Astrocyte (in vitro differentiated cells and primary cell): ENCODE data around the gene VAV2. TPM values are rescaled to one million over a fixed set of nuclear protein-coding genes. Genes with fewer than 3 reads are reported as not detected.

Experiments used
- DNase-seq: peaks from one replicate; pipeline ENCODE4 v3.0.0-alpha.2; 2010; ENCODE audit warnings: low read depth
- FAIRE-seq: peaks from 2 replicates; lab custom pipeline; 2011; peaks lifted over from hg19 to GRCh38; lab: Jason Lieb, UNC
- H2AFZ ChIP-seq: 2 replicates; pipeline ENCODE4 v1.6.0; 2012; ENCODE audit warnings: low read depth, low read length, inconsistent platforms
- H3K27ac ChIP-seq: 2 replicates; pipeline ENCODE4 v1.5.1; 2011; ENCODE audit warnings: low read depth, low read length, inconsistent platforms
- H3K27me3 ChIP-seq: 2 replicates; pipeline ENCODE4 v1.6.0; 2011; ENCODE audit warnings: low read length, inconsistent platforms; ENCODE audit not compliant: insufficient read depth
- H3K36me3 ChIP-seq: 2 replicates; pipeline ENCODE4 v1.5.1; 2011; ENCODE audit warnings: low read length, inconsistent platforms; ENCODE audit not compliant: insufficient read depth
- H3K4me1 ChIP-seq: 2 replicates; pipeline ENCODE4 v1.5.1; 2011; ENCODE audit warnings: low read length, inconsistent platforms; ENCODE audit not compliant: insufficient read depth
- H3K4me2 ChIP-seq: 2 replicates; pipeline ENCODE4 v1.6.0; 2012; ENCODE audit warnings: low read length, inconsistent platforms
- H3K4me3 ChIP-seq: 2 replicates; pipeline ENCODE4 v1.5.1; 2011; ENCODE audit warnings: low read depth, mild to moderate bottlenecking, low read length, inconsistent platforms; ENCODE audit not compliant: insufficient read depth
- H3K79me2 ChIP-seq: 2 replicates; pipeline ENCODE4 v1.6.0; 2012; ENCODE audit warnings: mild to moderate bottlenecking, low read length, inconsistent platforms; ENCODE audit not compliant: insufficient read depth
- H3K9ac ChIP-seq: 2 replicates; pipeline ENCODE4 v1.6.0; 2012; ENCODE audit warnings: mild to moderate bottlenecking, low read length, inconsistent platforms
- H3K9me3 ChIP-seq: 2 replicates; pipeline ENCODE4 v1.5.1; 2012; ENCODE audit warnings: low read depth, mild to moderate bottlenecking, low read length, inconsistent platforms; ENCODE audit not compliant: insufficient read depth
- H4K20me1 ChIP-seq: 2 replicates; pipeline ENCODE4 v1.6.0; 2012; ENCODE audit warnings: low read length, inconsistent platforms; ENCODE audit not compliant: insufficient read depth
- H3K27ac Mint-ChIP-seq: one replicate; pipeline ENCODE4 v1.8.0; 2021; ENCODE audit warnings: mild to moderate bottlenecking, mixed read lengths; ENCODE audit not compliant: unreplicated experiment
- H3K27me3 Mint-ChIP-seq: one replicate; pipeline ENCODE4 v1.8.0; 2021; ENCODE audit warnings: low read depth, mixed read lengths; ENCODE audit not compliant: unreplicated experiment
- H3K36me3 Mint-ChIP-seq: one replicate; pipeline ENCODE4 v1.8.0; 2021; ENCODE audit warnings: low read depth, mixed read lengths; ENCODE audit not compliant: unreplicated experiment
- H3K4me1 Mint-ChIP-seq: one replicate; pipeline ENCODE4 v1.8.0; 2021; ENCODE audit warnings: low read depth, mixed read lengths; ENCODE audit not compliant: unreplicated experiment
- H3K4me3 Mint-ChIP-seq: one replicate; pipeline ENCODE4 v1.8.0; 2021; ENCODE audit warnings: mild to moderate bottlenecking, moderate library complexity, mixed read lengths; ENCODE audit not compliant: unreplicated experiment
- H3K9me3 Mint-ChIP-seq: one replicate; pipeline ENCODE4 v1.8.0; 2021; ENCODE audit warnings: mild to moderate bottlenecking, mixed read lengths; ENCODE audit not compliant: unreplicated experiment
- EZH2 ChIP-seq: IDR thresholded peaks from 2 replicates; pipeline ENCODE4 v1.6.1; 2012; ENCODE audit warnings: mild to moderate bottlenecking, low read length, inconsistent platforms; ENCODE audit not compliant: insufficient read depth
- total RNA-seq: library from RNA; stranded (reverse); gene quantifications from 2 replicates; pipeline ENCODE4 v1.2.1, GENCODE V29; 2021
- TF ChIP-seq, protein P1 (sequence below): IDR thresholded peaks from 2 replicates; pipeline ENCODE4 v1.5.1; 2011; ENCODE audit warnings: low read depth, mild to moderate bottlenecking, inconsistent platforms, low read length, moderate library complexity; ENCODE audit not compliant: insufficient read depth

Gene VAV2
- total RNA-seq, 1 donor from 2014 or later: 36.5 TPM

DNA sequence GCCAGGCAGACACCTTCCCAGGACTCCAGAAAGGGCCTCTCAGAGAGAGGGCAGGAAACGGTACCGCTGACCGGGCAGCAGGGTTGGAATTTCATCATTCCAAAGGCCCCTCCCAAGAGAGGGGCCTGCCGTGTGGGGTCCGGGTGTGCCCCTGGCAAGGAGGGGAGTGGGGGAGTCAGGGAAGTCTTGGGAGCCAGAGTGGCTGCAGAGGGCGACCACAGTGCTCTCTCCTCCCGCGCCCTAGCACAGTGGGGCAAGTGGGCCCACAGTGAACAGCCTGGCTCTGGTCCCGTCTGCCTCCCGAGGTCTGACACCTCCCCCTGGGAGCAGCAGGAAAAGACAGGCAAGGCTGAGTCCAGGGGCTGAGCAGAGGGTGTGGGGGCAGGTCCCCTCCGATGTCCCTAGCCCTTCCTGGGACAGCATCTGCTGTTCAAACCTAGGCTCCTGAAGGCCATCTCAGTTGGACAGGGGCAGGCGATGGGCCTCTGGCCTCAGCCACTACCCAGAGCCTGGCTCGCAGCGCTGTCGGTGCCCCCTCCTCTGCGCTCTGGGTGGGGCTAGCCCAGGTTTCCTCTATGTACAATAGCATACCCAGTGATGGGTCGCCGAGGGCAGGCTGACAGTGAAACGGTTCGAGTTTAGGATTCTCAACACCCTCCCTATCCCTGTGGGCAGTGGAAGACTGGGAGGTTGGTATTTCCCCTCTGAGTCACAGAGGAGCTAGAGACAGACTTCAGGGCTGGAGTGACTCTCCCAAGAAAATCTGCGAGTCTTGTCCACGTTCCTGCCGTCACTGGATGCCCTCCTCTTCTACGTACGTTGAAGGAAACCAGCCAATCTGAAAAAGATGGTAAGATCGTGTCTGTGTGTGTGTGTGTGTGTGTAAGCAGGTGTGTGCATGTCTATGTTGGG lies 228.6 kb downstream of the VAV2 start:
- Histone ChIP-seq H3K9me3 (peaks cover 8% of the 10 kb centered on the region), H3K9ac (no peak overlapping the region), H3K4me3 (no peak overlapping the region), H4K20me1 (peaks cover 10% of the 10 kb centered on the region), H3K27me3 (no peaks in the 10 kb centered on the region), H3K36me3 (peaks cover 11% of the 10 kb centered on the region), H3K79me2 (no peaks in the 10 kb centered on the region), H2AFZ (no peak overlapping the region), H3K4me1 (peaks cover 9% of the 10 kb centered on the region), H3K4me2 (peak overlapping the region; percentile 25), H3K27ac (no peak overlapping the region)
- Mint-ChIP-seq H3K36me3 (peaks cover 35% of the 10 kb centered on the region), H3K4me3 (no peak overlapping the region), H3K27ac (peak overlapping the region; percentile 54), H3K4me1 (peaks cover 15% of the 10 kb centered on the region), H3K27me3 (no peaks in the 10 kb centered on the region), H3K9me3 (no peaks in the 10 kb centered on the region)
- FAIRE-seq (no peak), DNase-seq (peak; percentile 47)
- TF ChIP-seq, protein P1, sequence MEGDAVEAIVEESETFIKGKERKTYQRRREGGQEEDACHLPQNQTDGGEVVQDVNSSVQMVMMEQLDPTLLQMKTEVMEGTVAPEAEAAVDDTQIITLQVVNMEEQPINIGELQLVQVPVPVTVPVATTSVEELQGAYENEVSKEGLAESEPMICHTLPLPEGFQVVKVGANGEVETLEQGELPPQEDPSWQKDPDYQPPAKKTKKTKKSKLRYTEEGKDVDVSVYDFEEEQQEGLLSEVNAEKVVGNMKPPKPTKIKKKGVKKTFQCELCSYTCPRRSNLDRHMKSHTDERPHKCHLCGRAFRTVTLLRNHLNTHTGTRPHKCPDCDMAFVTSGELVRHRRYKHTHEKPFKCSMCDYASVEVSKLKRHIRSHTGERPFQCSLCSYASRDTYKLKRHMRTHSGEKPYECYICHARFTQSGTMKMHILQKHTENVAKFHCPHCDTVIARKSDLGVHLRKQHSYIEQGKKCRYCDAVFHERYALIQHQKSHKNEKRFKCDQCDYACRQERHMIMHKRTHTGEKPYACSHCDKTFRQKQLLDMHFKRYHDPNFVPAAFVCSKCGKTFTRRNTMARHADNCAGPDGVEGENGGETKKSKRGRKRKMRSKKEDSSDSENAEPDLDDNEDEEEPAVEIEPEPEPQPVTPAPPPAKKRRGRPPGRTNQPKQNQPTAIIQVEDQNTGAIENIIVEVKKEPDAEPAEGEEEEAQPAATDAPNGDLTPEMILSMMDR: no peak
- TF ChIP-seq EZH2: no peak

DNA sequence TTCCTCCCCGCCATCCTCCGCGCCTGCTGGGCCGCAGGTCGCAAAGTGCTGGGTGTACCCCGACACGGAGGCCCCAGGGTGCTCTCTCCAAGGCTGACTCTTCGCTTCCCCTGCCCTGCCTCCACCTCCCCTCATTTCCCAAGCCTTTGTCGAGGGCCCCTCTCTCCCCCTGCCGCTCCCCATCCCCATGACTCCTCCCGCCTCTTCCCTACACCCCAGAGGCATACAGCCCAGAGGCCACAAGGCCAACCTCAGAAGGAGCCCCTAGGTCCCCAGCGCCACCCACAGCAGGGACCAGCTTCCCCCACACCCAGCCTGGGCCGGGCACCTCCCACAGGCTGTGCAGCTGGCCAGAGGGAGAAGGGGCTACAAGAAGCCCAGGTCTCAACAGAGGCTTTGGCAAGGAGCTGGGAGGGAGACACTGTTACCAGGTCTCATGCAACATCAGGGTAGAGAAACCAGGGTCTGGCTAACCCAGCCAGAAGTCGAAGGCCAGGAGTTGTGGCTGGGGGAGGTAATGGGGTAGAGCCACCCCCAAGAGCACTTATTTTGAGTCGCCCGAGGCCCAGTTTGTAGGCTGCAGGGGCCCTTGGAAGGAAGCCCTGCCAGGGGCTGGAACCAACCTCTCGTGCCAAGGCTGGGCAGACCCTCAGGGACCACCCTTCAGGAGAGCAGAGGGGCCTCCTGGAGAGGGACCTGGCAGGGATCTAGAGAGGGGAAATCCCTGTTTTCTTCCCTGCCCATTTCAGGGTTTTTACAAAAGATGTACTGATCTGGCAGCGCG lies 229.4 kb downstream of the VAV2 start:
- H3K27me3 ChIP-seq: no peaks in the 10 kb centered on the region
- peaks cover 5% of the 10 kb centered on the region for H3K9me3 ChIP-seq
- H4K20me1 ChIP-seq: peaks cover 10% of the 10 kb centered on the region
- H3K27ac ChIP-seq: no peak overlapping the region
- H3K4me1 ChIP-seq: peaks cover 9% of the 10 kb centered on the region
- peaks cover 34% of the 10 kb centered on the region for H3K36me3 Mint-ChIP-seq
- H3K27me3 Mint-ChIP-seq: no peaks in the 10 kb centered on the region
- H3K36me3 ChIP-seq: peaks cover 9% of the 10 kb centered on the region
- peak overlapping the region; percentile 58 for H3K27ac Mint-ChIP-seq
- H3K4me3 Mint-ChIP-seq: no peak overlapping the region
- no peak for DNase-seq
- TF ChIP-seq, protein P1: no peak
- TF ChIP-seq EZH2: no peak
- no peaks in the 10 kb centered on the region for H3K79me2 ChIP-seq
- H3K4me3 ChIP-seq: no peak overlapping the region
- no peak overlapping the region for H3K4me2 ChIP-seq
- FAIRE-seq: no peak
- H3K4me1 Mint-ChIP-seq: peaks cover 15% of the 10 kb centered on the region
- H3K9me3 Mint-ChIP-seq: no peaks in the 10 kb centered on the region
- no peak overlapping the region for H3K9ac ChIP-seq
- H2AFZ ChIP-seq: no peak overlapping the region
